NCI-H128 (cell line): ENCODE results near the gene CHST2.
"Not testable (repeated sequence)": the region's sequence is repeated elsewhere in the genome, so short reads cannot be mapped to it uniquely, and the experiment has no call there.

Experiments used
- DNase-seq: peaks from one replicate; lab custom pipeline; 2025; ENCODE audit not compliant: unreplicated experiment; lab: John Stamatoyannopoulos, UW

Gene CHST2

GRCh38 chr3:143165211-143165610 is 45.6 kb downstream of the CHST2 start:
- DNase-seq: no peak

GRCh38 chr3:143165612-143166285 is 46.2 kb downstream of the CHST2 start:
- DNase-seq: not testable (repeated sequence)

GRCh38 chr3:143166376-143166775 is 46.8 kb downstream of the CHST2 start:
- no peak for DNase-seq

- DNase-seq: no peak
Measured at GRCh38 chr3:143167969-143168854, 48.6 kb downstream of the CHST2 start.

GRCh38 chr3:143168855-143169192 is 49.3 kb downstream of the CHST2 start:
- DNase-seq: no peak

GRCh38 chr3:143170074-143170473 is 50.5 kb downstream of the CHST2 start:
- no peak for DNase-seq

- no peak for DNase-seq
Measured at GRCh38 chr3:143170676-143171075, 51.1 kb downstream of the CHST2 start.

- DNase-seq: no peak
Measured at GRCh38 chr3:143171141-143171980, 51.8 kb downstream of the CHST2 start.

- no peak for DNase-seq
Measured at GRCh38 chr3:143172062-143172794, 52.7 kb downstream of the CHST2 start.

GRCh38 chr3:143172795-143173145 is 53.2 kb downstream of the CHST2 start:
- no peak for DNase-seq

GRCh38 chr3:143173242-143173641 is 53.7 kb downstream of the CHST2 start:
- DNase-seq: no peak
